RCC 7860 (cell line): ENCODE results near the gene DEFB131B.
"Not testable (repeated sequence)": the region's sequence is repeated elsewhere in the genome, so short reads cannot be mapped to it uniquely, and the experiment has no call there.

Source experiments
- DNase-seq: peaks from one replicate; pipeline ENCODE4 v3.0.0-alpha.2; 2015; ENCODE audit warnings: low spot score
- FAIRE-seq: peaks from 2 replicates; lab custom pipeline; 2012; peaks lifted over from hg19 to GRCh38; lab: Jason Lieb, UNC

Gene DEFB131B, protein sequence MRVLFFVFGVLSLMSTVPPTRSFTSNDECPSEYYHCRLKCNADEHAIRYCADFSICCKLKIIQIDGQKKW

DNA sequence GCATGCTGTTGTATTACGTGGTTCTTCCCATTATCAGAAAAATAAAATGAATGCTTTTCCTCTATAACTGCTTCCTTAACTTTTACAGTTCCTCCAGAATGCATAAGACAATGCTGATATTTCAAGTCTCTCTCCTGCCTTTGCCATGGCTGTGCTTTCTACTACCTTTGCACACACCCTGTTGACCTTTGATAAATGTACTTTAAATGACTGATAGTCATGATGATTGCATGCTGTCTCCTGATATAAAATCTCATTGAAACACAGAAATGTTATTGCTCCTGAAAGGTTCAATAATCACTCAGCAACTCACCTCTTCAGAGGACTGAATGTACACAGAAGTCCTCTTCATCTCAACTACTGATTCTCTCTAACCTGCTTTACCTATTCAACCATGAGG, at the start of gene DEFB131B:
Gene DEFB131B, plus strand, starts transcription at position 395 of the 400 bp plus-strand sequence. Its CDS starts 0 bp downstream, at position 395.
- FAIRE-seq, DNase-seq: not testable (repeated sequence)

DNA sequence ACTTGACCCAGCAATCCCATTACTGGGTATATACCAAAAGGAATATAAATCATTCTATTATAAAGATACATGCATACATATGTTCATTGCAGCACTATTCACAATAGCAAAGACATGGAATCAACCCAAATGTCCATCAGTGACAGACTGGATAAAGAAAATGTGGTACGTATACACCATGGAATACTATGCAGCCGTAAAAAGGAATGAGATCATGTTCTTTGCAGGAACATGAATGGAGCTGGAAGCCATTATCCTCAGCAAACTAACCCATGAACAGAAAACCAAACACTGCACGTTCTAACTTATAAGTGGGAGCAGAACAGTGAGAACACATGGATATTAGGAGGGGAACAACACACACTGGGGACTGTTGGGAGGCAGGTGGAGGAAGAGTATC, 49.0 kb upstream of the DEFB131B start:
- not testable (repeated sequence) for DNase-seq, FAIRE-seq

DNA sequence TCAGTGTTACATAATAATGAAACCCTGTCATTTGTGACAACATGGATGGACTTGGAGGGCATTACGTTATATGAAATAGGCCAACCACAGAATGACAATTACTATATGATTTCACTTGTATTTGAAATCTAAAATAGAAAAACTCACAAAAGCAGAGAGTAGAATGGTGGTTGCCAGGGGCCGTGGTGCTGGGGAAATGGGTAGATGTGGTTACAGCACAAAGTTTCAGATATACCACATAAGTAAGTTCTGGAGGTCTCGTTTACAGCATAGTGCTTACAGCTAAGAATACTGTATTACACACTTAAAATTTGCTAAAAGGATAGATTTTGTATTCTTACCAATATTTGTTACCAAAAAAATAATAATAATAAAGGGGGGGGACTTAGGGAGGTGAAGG, 48.6 kb upstream of the DEFB131B start:
- DNase-seq, FAIRE-seq: not testable (repeated sequence)

DNA sequence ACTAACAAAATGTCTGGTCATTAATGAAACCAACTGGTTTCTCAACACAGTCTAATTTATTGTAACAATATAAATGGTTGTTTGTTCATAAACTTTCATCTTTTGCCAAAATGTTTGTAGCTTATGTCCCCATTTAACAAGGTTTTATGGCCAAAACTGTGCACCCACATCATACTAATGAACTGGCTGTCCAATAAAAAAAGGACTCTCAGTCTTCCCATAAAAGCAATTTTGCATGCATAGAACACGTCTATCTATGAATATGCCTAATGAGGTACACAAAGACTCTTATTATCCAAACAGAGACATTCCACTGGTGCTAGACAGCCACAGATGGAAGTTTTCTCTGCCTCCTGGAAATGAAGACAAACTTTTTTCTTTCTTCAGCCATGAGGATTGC, 45.4 kb upstream of the DEFB131B start, which contains the start of gene DEFB108B:
Gene DEFB108B, plus strand, starts transcription at position 390 of the 400 bp plus-strand sequence. Its CDS starts 0 bp downstream, at position 390.
- DNase-seq, FAIRE-seq: not testable (repeated sequence)

DNA sequence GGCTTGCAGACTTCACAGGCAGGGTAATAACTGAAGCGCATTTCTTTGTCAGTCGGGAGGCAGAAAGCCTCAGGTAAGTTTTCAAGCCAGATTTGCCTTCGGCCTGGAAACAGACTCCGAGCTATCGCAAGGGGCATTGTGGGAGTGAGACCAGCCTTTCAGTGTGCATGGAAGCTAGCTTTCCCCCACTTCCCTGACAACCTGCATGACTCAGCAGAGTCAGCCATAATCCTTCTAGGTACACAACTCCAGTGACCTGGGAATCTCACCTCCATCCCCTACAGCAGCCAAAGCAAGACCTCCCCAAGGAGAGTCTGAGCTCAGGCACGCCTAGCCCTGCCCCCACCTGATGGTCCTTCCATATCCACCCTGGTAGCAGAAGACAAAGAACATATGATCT, 35.5 kb upstream of the DEFB131B start:
- not testable (repeated sequence) for DNase-seq, FAIRE-seq

DNA sequence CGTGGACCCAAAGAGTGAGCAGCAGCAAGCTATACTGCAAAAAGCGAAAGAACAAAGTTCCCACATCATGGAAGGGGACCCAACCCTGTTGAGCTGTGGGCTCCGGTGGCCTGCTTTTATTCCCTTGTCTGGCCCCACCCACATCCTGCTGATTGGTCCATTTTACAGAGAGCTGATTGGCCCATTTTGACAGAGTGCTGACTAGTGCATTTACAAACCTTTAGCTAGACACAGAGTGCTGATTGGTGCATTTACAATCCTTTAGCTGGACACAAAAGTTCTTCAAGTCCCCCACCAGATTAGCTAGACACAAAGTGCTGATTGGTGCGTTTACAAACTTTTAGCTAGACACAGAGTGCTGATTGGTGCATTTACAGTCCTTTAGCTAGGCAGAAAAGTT, 34.9 kb upstream of the DEFB131B start:
- DNase-seq, FAIRE-seq: not testable (repeated sequence)

DNA sequence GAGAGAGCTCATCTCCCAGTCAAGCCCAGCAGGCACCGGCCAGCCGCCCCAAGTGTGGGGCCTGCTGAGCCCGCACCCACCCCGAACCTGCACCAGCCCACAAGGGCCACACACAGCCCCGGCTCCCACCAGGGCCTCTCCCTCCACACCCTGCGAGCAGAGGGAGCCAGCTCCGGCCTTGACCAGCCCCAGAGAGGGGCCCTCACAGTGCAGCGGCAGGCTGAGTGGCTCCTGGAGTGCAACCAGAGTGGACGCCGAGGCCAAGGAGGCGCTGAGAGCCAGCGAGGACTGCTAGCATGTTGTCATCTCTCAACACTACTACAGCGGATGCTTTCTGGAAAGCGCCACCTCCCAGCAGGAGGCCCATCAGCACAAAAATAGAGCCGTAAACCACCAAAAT, 34.4 kb upstream of the DEFB131B start:
- FAIRE-seq: no peak
- DNase-seq: no peak

DNA sequence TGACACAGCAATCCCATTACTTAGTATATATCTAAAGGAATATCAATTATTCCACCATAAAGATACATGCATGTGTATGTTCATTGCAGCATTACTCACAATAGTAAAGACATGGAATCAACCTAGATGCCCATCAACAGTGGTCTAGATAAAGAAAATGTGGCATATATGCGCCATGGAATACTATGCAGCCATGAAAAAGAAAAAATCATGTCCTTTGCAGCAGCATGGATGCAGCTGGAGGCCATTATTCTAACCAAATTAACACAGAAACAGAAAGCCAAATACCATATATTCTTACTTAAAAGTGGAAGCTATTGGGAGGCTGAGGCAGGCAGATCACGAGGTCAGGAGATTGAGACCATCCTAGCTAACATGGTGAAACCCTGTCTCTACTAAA, 24.4 kb upstream of the DEFB131B start:
- not testable (repeated sequence) for FAIRE-seq, DNase-seq

DNA sequence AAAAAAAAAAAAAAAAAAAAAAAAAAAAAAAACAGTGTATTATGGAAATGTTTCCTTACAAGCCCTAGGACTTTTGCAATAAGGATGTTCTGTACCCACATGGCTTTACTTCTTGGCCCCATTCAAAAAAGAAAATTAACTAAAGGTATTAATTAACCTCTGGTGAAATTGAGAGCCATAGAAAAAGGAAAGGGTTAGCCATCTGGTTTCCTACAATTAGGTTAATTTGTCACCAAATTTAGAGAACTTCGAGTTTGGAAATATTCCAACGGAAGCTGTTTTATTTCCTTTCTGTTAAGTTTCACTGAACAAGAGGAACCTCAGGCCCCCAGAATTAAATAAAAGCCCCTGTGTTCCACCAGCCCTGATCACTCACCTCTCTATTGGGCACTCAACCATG, 22.4 kb upstream of the DEFB131B start:
- not testable (repeated sequence) for FAIRE-seq, DNase-seq

DNA sequence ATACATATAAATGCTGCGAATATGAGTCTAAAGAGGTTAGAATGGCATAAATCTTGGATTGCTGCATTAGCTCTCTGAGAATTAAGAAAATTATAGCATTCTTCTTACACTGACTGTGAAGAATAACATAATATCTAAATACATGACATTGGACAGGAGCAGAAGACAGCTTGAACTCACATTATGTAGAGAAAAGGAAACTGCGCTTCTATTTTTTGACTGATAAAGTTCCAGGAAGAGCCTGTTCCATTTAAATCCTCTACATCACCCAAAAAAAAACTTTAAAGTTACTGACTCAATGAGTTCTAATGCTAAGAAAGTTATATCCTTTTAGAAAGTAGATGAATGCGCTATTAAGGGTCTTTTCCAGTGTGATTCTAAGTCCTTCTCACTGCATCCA, 17.4 kb upstream of the DEFB131B start:
- DNase-seq, FAIRE-seq: not testable (repeated sequence)

DNA sequence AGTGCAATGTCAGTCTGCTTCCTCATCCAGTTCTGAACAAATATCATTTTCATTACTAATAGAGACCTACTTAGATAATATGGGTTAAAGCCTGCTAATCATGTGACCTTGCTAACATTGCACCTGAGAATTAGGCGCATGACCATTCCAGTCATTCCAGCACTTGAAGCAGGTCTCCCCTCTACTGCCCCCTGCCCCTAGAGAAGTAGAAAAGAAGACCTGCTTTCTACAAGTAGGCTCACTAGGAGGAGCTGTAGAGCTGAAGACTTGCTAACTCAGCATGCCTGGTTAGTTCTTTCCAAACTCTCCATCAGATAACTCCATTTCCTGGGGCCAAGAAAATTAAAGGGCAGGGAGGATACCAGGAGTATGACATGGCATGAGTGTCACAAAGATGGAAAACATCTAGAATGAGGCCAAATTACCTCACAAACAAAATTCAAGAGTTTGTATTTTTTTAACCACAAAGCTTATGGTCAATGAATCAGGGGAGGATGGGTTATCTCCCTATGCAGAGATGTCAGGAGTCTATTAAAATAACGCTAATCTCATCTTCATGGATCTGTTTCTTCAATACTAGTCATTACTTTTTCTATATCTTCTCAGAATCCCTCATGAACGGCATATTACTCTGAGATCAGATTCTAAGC, 14.2 kb upstream of the DEFB131B start:
- DNase-seq (peak; percentile 52), FAIRE-seq (peak; percentile 38)

DNA sequence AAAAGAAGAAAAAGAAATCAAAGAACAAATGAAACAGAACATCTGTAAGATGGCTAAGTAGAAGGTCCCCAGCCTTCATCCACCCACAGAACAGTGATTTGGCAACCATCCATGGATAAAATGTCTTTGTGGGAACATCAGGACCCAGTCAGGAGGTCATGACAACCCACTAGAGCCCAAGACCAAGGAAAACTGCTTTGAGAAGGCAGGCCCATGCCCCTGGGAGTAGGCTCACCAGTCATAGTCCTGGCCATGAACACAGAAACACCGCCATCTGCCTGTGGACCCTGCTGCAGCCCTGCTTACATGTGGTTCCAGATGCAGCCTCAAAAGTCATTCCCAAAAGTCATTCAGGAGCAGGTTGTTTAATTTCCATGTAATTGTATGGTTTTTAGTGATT, 11.0 kb upstream of the DEFB131B start:
- DNase-seq, FAIRE-seq: not testable (repeated sequence)

DNA sequence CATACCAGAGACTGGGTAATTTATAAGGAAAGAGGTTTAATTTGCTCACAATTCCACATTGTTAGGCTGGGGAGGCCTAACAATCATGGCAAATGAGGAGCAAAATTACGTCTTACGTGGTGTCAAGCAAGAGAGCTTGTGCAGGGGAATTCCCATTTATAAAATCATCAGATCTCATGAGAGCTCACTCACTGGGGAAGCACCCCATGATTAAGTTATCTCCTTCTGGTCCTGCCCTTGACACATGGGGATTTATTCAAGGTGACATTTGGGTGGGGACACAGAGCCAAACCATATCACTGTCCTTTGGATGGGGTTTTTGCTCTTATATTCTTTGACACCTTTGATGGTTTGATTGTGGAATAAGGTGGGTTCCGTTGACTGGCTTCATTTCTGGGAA, 8.3 kb upstream of the DEFB131B start:
- FAIRE-seq, DNase-seq: not testable (repeated sequence)

DNA sequence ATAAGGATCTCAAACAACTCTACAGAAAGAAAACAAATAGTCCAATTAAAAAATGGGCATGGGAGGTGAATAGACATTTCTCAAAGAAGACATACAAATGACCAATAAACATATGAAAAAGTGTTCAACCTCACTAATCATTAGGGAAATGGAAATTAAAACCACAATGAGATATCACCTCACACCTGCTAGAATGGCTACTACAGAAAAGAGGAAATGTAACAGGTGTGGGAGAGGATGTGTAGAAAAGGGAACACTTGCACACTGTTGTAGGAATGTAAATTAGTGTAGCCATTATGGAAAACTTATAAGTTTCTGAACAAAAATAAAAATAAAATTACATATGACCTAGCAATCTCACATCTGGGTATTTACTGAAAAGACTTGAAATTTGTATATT, 7.6 kb upstream of the DEFB131B start:
- not testable (repeated sequence) for DNase-seq, FAIRE-seq

DNA sequence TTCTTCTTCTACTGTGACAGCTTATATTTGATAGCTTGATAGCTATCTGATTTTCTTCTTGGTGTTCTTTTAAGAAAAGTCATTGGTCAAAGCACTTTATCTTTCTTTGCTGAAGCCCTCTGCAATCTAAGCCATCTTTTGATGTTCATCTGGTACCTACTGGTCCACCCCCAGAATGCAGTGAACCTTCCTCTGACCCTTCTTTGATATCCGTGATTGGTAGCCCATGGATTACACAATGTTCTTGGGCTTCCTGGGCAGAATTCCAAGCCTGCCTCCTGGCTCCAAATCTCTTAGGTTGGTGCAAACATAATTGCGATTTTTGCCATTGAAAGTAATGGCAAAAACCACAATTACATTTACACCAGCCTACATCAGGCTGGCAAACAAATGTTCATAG, 2.0 kb upstream of the DEFB131B start:
- not testable (repeated sequence) for FAIRE-seq, DNase-seq

DNA sequence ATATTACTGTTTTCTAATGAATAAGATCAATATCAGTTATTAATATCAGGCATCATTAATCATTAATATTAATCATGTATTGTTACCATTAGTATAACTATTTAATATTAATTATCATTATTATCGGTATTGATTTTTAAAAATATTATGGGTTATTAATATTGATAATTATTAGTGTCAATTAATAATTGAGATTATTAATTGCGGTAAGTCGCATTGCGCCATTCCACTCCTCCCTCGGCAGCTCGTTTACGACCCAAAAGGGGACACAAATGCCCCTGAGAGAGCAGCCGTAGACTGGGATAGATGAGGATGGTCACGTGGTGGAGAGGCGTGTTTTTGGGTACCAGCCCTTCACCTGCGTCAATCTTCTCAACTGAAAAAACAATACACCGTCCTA, 7.6 kb downstream of the DEFB131B start:
- FAIRE-seq, DNase-seq: not testable (repeated sequence)

DNA sequence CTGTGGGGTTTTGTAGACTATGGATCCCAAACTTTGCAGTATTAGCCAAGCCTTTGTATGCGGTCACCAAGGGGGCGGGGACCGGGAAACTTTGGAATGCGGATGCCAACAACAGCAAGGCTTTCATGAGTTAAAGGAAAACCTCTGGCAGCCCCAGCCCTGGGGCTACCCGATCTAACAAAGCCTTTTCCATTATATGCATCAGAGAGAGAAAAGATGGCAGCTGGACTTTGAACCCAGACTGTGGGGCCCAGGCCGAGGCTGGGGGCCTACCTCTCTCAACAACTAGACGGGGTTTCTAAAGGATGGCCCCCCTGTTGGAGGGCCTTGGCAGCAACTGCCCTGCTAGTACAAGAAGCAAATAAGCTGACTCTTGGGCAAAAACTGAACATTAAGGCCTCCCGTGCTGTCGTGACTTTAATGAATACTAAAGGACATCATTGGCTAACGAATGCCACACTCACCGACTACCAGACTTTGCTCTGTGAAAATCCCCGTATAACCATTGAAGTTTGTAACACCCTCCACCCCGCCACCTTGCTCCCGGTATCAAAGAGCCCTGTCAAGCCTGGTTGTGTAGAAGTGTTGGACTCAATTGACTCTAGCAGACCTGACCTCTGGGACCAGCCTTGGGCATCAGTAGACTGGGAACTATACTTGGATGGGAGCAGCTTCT, 10.2 kb downstream of the DEFB131B start:
- not testable (repeated sequence) for DNase-seq, FAIRE-seq

DNA sequence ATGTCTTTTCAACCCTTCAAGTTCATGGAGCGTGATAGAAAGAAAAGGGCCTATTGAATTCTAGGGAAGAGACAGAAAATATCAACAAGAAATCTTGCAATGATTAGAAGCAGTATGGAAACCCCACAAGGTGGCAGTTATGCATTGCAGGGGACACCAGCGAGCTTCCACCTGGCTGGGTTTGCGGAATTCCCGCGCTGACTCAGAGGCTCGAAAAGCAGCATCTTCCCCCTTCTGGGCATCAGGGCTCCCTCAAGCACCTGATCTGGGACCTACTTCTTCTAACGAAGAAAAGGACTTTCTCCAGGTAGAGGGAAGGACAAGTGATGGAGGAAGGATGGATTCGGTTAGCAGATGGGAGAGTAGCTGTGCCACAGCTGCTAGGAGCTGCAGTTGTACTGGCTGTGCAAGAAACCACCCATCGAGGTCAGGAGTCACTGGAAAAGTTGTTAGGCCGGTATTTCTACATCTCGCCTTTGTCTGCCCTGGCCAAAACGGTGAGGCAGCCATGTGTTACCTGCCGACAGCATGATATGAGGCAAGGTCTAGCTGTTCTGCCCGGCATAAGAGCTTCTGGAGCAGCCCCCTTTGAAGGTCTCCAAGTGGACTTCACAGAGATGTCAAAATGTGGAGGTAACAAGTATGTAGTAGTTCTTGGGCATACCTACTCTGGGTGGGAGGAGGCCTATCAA, 11.1 kb downstream of the DEFB131B start:
- not testable (repeated sequence) for FAIRE-seq, DNase-seq

DNA sequence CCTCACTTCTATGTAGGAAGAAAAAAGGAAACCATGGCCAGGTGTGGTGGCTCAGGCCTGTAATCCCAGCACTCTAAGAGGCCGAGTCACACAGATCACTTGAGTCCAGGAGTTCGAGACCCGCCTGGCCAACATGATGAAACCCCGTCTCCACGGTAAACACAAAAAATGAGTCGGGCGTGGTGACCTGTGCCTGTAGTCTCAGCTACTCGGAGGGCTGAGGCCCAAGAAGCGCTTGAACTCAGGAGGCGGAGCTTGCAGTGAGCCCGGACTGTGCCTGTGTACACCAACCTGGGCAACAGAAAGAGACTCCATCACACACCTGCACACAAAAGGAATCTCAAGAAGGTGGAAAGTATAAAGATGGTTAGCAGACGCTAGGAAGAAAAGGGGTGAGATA, 17.7 kb downstream of the DEFB131B start:
- DNase-seq: no peak
- FAIRE-seq: no peak

DNA sequence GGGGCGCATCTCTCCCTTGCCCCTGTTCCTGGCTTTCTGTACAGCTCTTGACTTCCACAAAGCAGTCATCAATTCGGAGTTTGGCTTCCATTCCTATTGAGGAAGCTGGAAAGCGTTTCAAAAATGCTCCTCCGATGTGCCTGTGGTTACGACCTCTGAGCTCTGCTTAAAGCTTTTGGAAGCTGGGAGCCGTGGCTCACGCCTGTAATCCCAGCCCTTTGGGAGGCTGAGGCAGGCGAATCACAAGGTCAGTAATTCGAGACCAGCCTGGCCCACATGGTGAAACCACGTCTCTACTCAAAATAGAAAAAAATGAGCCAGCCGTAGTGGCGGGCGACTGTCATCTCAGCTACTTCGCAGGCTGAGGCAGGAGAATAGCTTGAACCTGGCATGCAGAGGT, 22.9 kb downstream of the DEFB131B start:
- FAIRE-seq: not testable (repeated sequence)

DNA sequence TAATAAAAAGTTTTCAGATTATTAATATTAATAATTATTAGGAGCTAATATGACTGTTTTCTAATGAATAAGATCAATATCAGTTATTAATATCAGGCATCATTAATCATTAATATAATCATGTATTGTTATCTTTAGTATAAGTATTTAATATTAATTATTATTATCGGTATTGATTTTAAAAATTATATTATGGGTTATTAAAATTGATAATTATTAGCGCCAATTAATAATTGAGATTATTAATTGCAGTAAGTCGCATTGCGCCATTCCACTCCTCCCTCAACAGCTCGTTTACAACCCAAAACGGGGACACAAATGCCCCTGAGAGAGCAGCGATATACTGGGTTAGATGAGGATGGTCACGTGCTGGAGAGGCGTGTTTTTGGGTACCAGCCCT, 30.0 kb downstream of the DEFB131B start:
- DNase-seq (no peak), FAIRE-seq (no peak)

More for the DNA sequence above, 22.9 kb downstream of the DEFB131B start:
- DNase-seq: not testable (repeated sequence)
